ENCODE measurements around the gene DEXI. TPM values are rescaled to one million over a fixed set of nuclear protein-coding genes. Genes with fewer than 3 reads are reported as not detected.

The DEXI gene
- total RNA-seq, 1 donor from 2014 or later, result 42.8 TPM

DNA sequence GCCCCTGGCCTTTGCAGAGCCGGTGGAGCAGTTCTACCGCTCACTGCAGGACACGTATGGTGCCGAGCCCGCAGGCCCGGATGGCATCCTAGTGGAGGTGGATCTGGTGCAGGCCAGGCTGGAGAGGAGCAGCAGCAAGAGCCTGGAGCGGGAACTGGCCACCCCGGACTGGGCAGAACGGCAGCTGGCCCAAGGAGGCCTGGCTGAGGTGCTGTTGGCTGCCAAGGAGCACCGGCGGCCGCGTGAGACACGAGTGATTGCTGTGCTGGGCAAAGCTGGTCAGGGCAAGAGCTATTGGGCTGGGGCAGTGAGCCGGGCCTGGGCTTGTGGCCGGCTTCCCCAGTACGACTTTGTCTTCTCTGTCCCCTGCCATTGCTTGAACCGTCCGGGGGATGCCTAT is 35.8 kb downstream of the DEXI start:
- H3K4me1 ChIP-seq (ENCODE audit: control insufficient read depth in 3 of 3, insufficient read depth in 3 of 3, low read length in 3 of 3), result no peaks in the 10 kb centered on the region
- H3K27ac ChIP-seq (ENCODE audit: low read depth, low read length), result no peak overlapping the region
- H3K27me3 ChIP-seq (ENCODE audit: control insufficient read depth in 3 of 3, insufficient read depth in 3 of 3, low read length in 3 of 3), result no peaks in the 10 kb centered on the region
- no peak overlapping the region for H3K9ac ChIP-seq (ENCODE audit: low read depth in 1 of 3, low read length in 3 of 3)
- peaks cover 0 to 24% (median 9%) of the 10 kb centered on the region in 3 donors for H3K36me3 ChIP-seq (ENCODE audit: control insufficient read depth in 3 of 3, insufficient read depth in 3 of 3, low read length in 3 of 3)
- no peak overlapping the region for H3K4me3 ChIP-seq (ENCODE audit: low read length in 3 of 3)
- no peaks in the 10 kb centered on the region for H3K9me3 ChIP-seq (ENCODE audit: control insufficient read depth in 3 of 3, low read length in 3 of 3)

DNA sequence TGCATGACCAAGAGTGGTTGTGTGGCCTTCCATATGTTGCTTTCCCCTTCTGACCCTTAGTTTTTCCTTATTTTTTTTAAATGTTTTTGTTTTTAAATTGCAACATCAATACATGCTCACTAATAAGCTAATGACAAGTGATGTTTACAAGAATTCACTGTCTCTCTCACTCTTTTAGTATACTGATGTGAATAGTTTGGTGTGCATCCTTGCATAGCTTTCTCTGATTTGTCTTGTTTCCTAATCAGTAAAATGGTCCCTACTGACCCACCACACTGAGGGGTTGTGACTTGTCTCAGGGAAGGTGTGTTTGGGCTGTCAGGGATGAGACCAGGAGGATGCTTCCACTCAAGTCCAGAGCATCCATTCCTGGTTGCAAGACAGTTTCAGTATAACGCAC is 39.3 kb downstream of the DEXI start:
- Histone ChIP-seq H3K27ac (ENCODE audit: low read depth, low read length) (no peak overlapping the region), H3K9ac (ENCODE audit: low read depth in 1 of 3, low read length in 3 of 3) (no peak overlapping the region), H3K27me3 (ENCODE audit: control insufficient read depth in 3 of 3, insufficient read depth in 3 of 3, low read length in 3 of 3) (no peaks in the 10 kb centered on the region), H3K4me3 (ENCODE audit: low read length in 3 of 3) (no peak overlapping the region), H3K9me3 (ENCODE audit: control insufficient read depth in 3 of 3, low read length in 3 of 3) (no peaks in the 10 kb centered on the region), H3K36me3 (ENCODE audit: control insufficient read depth in 3 of 3, insufficient read depth in 3 of 3, low read length in 3 of 3) (peaks cover 0 to 22% (median 9%) of the 10 kb centered on the region in 3 donors), H3K4me1 (ENCODE audit: control insufficient read depth in 3 of 3, insufficient read depth in 3 of 3, low read length in 3 of 3) (no peaks in the 10 kb centered on the region)

- Histone ChIP-seq H3K9me3 (ENCODE audit: control insufficient read depth in 3 of 3, low read length in 3 of 3) (no peaks in the 10 kb centered on the region), H3K36me3 (ENCODE audit: control insufficient read depth in 3 of 3, insufficient read depth in 3 of 3, low read length in 3 of 3) (peaks cover 0 to 9% (median 2%) of the 10 kb centered on the region in 3 donors), H3K27ac (ENCODE audit: low read depth, low read length) (no peak overlapping the region), H3K4me1 (ENCODE audit: control insufficient read depth in 3 of 3, insufficient read depth in 3 of 3, low read length in 3 of 3) (no peaks in the 10 kb centered on the region), H3K4me3 (ENCODE audit: low read length in 3 of 3) (no peak overlapping the region), H3K27me3 (ENCODE audit: control insufficient read depth in 3 of 3, insufficient read depth in 3 of 3, low read length in 3 of 3) (no peaks in the 10 kb centered on the region), H3K9ac (ENCODE audit: low read depth in 1 of 3, low read length in 3 of 3) (no peak overlapping the region)
These were observed 45.1 kb downstream of the DEXI start for GRCh38 chr16:10897134-10897533.

GRCh38 chr16:10896723-10897122 is 45.5 kb downstream of the DEXI start:
- Histone ChIP-seq H3K27ac (ENCODE audit: low read depth, low read length) (no peak overlapping the region), H3K4me3 (ENCODE audit: low read length in 3 of 3) (no peak overlapping the region), H3K36me3 (ENCODE audit: control insufficient read depth in 3 of 3, insufficient read depth in 3 of 3, low read length in 3 of 3) (peaks cover 0 to 9% (median 0%) of the 10 kb centered on the region in 3 donors)

GRCh38 chr16:10896165-10896564 is 46.1 kb downstream of the DEXI start:
- Histone ChIP-seq H3K27me3 (ENCODE audit: control insufficient read depth in 3 of 3, insufficient read depth in 3 of 3, low read length in 3 of 3) (no peaks in the 10 kb centered on the region), H3K9ac (ENCODE audit: low read depth in 1 of 3, low read length in 3 of 3) (no peak overlapping the region), H3K36me3 (ENCODE audit: control insufficient read depth in 3 of 3, insufficient read depth in 3 of 3, low read length in 3 of 3) (peaks cover 0 to 9% (median 0%) of the 10 kb centered on the region in 3 donors), H3K4me1 (ENCODE audit: control insufficient read depth in 3 of 3, insufficient read depth in 3 of 3, low read length in 3 of 3) (no peaks in the 10 kb centered on the region), H3K27ac (ENCODE audit: low read depth, low read length) (no peak overlapping the region), H3K9me3 (ENCODE audit: control insufficient read depth in 3 of 3, low read length in 3 of 3) (no peaks in the 10 kb centered on the region), H3K4me3 (ENCODE audit: low read length in 3 of 3) (no peak overlapping the region)

More at GRCh38 chr16:10896723-10897122, 45.5 kb downstream of the DEXI start:
- H3K9ac ChIP-seq (ENCODE audit: low read depth in 1 of 3, low read length in 3 of 3), result no peak overlapping the region
- no peaks in the 10 kb centered on the region for H3K9me3 ChIP-seq (ENCODE audit: control insufficient read depth in 3 of 3, low read length in 3 of 3)
- no peaks in the 10 kb centered on the region for H3K4me1 ChIP-seq (ENCODE audit: control insufficient read depth in 3 of 3, insufficient read depth in 3 of 3, low read length in 3 of 3)
- no peaks in the 10 kb centered on the region for H3K27me3 ChIP-seq (ENCODE audit: control insufficient read depth in 3 of 3, insufficient read depth in 3 of 3, low read length in 3 of 3)

DNA sequence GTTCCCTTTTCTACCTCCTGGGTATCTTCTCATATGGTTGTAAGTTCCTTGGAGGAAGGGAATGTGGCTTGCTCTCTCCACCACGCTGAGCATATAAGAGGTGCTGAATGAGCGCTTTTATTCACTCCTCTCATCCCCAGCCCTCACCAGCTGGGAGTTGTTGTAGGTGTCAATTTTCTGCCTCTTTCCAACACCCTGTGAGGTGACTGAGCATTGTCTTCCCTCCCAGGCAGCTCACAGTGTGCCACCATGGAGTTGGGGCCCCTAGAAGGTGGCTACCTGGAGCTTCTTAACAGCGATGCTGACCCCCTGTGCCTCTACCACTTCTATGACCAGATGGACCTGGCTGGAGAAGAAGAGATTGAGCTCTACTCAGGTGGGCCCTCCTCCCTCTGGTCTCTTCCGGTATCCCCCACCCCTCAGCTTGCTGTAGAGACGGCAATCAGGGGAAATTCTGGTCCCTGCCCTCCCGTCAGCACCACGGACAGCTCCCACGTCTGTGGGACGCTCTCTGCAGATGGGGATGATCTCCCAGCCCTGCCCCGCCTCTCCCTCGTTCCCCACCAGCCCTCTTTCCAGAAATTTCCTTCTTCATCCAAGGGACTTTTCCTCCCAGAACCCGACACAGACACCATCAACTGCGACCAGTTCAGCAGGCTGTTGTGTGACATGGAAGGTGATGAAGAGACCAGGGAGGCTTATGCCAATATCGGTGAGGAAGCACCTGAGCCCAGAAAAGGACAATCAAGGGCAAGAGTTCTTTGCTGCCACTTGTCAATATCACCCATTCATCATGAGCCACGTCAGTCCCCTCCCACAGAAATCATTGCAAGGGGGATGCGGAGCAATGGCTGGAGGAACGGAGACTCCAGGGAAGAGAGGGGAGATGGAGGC is 47.0 kb downstream of the DEXI start:
- Histone ChIP-seq H3K27me3 (ENCODE audit: control insufficient read depth in 3 of 3, insufficient read depth in 3 of 3, low read length in 3 of 3) (no peaks in the 10 kb centered on the region), H3K9me3 (ENCODE audit: control insufficient read depth in 3 of 3, low read length in 3 of 3) (no peaks in the 10 kb centered on the region), H3K36me3 (ENCODE audit: control insufficient read depth in 3 of 3, insufficient read depth in 3 of 3, low read length in 3 of 3) (peaks cover 0 to 9% (median 0%) of the 10 kb centered on the region in 3 donors), H3K4me3 (ENCODE audit: low read length in 3 of 3) (no peak overlapping the region), H3K27ac (ENCODE audit: low read depth, low read length) (no peak overlapping the region), H3K4me1 (ENCODE audit: control insufficient read depth in 3 of 3, insufficient read depth in 3 of 3, low read length in 3 of 3) (no peaks in the 10 kb centered on the region), H3K9ac (ENCODE audit: low read depth in 1 of 3, low read length in 3 of 3) (no peak overlapping the region)

DNA sequence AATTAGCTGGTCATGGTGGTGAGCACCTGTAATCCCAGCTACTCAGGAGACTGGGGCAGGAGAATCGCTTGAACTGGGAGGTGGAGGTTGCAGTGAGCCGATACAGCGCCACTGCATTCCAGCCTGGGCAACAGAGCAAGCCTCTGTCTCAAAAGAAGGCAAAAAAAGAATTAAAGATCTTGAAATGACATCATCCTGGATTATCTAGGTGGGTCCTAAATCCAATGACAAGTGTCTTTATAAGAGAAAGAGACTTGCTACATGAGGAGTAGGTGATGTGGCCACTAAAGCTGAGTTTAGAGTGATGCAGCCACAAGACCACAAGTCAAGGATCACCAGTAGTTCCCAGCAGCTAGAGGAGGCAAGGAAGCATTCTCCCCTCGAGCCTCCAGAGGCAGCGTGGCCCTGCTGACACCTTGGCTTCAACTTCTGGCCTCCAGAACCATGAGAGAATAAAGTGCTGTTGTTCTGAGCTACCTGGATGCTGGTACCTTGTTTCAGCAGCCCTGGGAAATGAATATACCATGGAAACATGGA is 49.4 kb downstream of the DEXI start:
- no peaks in the 10 kb centered on the region for H3K9me3 ChIP-seq (ENCODE audit: control insufficient read depth in 3 of 3, low read length in 3 of 3)
- peaks cover 0 to 3% (median 0%) of the 10 kb centered on the region in 3 donors for H3K27me3 ChIP-seq (ENCODE audit: control insufficient read depth in 3 of 3, insufficient read depth in 3 of 3, low read length in 3 of 3)
- H3K4me3 ChIP-seq (ENCODE audit: low read length in 3 of 3), result no peak overlapping the region
- H3K36me3 ChIP-seq (ENCODE audit: control insufficient read depth in 3 of 3, insufficient read depth in 3 of 3, low read length in 3 of 3), result no peaks in the 10 kb centered on the region
- H3K27ac ChIP-seq (ENCODE audit: low read depth, low read length), result no peak overlapping the region
- H3K9ac ChIP-seq (ENCODE audit: low read depth in 1 of 3, low read length in 3 of 3), result no peak overlapping the region
- H3K4me1 ChIP-seq (ENCODE audit: control insufficient read depth in 3 of 3, insufficient read depth in 3 of 3, low read length in 3 of 3), result no peaks in the 10 kb centered on the region

DNA sequence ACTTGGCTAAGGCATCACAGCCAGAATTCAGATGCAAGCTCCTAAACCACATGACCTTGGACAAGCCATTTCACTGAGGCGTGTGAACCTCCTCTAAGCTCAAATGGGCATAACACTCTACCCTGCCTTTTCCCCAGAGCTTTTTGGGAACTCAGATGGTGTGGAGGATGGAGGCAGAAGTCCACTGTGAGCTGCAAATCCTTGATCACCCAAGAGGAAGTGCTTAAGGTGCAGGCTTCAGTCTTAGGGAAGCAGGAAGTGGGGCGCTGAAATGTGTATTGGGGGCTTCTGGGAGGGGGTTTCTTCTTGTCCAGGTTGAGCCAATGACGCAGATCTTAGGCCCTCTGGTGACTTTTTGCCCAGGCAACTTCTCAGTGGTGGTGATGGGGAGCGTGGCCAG is 52.4 kb downstream of the DEXI start:
- Histone ChIP-seq H3K36me3 (ENCODE audit: control insufficient read depth in 3 of 3, insufficient read depth in 3 of 3, low read length in 3 of 3) (no peaks in the 10 kb centered on the region), H3K4me1 (ENCODE audit: control insufficient read depth in 3 of 3, insufficient read depth in 3 of 3, low read length in 3 of 3) (peaks cover 9 to 15% (median 15%) of the 10 kb centered on the region in 3 donors)

GRCh38 chr16:10888320-10888937 is 53.8 kb downstream of the DEXI start:
- no peak overlapping the region for H3K4me3 ChIP-seq (ENCODE audit: low read length in 3 of 3)
- H3K27me3 ChIP-seq (ENCODE audit: control insufficient read depth in 3 of 3, insufficient read depth in 3 of 3, low read length in 3 of 3), result peaks cover 0 to 3% (median 0%) of the 10 kb centered on the region in 3 donors
- H3K9ac ChIP-seq (ENCODE audit: low read depth in 1 of 3, low read length in 3 of 3), result no peak overlapping the region
- H3K9me3 ChIP-seq (ENCODE audit: control insufficient read depth in 3 of 3, low read length in 3 of 3), result no peaks in the 10 kb centered on the region
- no peak overlapping the region for H3K27ac ChIP-seq (ENCODE audit: low read depth, low read length)
- no peaks in the 10 kb centered on the region for H3K36me3 ChIP-seq (ENCODE audit: control insufficient read depth in 3 of 3, insufficient read depth in 3 of 3, low read length in 3 of 3)
- H3K4me1 ChIP-seq (ENCODE audit: control insufficient read depth in 3 of 3, insufficient read depth in 3 of 3, low read length in 3 of 3), result peaks cover 19 to 29% (median 24%) of the 10 kb centered on the region in 3 donors

More for the DNA sequence above, 52.4 kb downstream of the DEXI start:
- Histone ChIP-seq H3K27ac (ENCODE audit: low read depth, low read length) (no peak overlapping the region), H3K9me3 (ENCODE audit: control insufficient read depth in 3 of 3, low read length in 3 of 3) (no peaks in the 10 kb centered on the region), H3K9ac (ENCODE audit: low read depth in 1 of 3, low read length in 3 of 3) (no peak overlapping the region), H3K27me3 (ENCODE audit: control insufficient read depth in 3 of 3, insufficient read depth in 3 of 3, low read length in 3 of 3) (peaks cover 0 to 3% (median 0%) of the 10 kb centered on the region in 3 donors), H3K4me3 (ENCODE audit: low read length in 3 of 3) (no peak overlapping the region)

- Histone ChIP-seq H3K27me3 (ENCODE audit: control insufficient read depth in 3 of 3, insufficient read depth in 3 of 3, low read length in 3 of 3) (peaks cover 0 to 3% (median 0%) of the 10 kb centered on the region in 3 donors), H3K4me3 (ENCODE audit: low read length in 3 of 3) (no peak overlapping the region), H3K27ac (ENCODE audit: low read depth, low read length) (no peak overlapping the region), H3K9me3 (ENCODE audit: control insufficient read depth in 3 of 3, low read length in 3 of 3) (no peaks in the 10 kb centered on the region), H3K4me1 (ENCODE audit: control insufficient read depth in 3 of 3, insufficient read depth in 3 of 3, low read length in 3 of 3) (peaks cover 25 to 40% (median 31%) of the 10 kb centered on the region in 3 donors), H3K9ac (ENCODE audit: low read depth in 1 of 3, low read length in 3 of 3) (no peak overlapping the region), H3K36me3 (ENCODE audit: control insufficient read depth in 3 of 3, insufficient read depth in 3 of 3, low read length in 3 of 3) (no peaks in the 10 kb centered on the region)
These were observed 57.0 kb downstream of the DEXI start for GRCh38 chr16:10885246-10885645.

Data from skeletal muscle tissue (tissue), 4 donors.